K562 (cell line): Measurements from ENCODE around the gene TUBB2A. TPM values are rescaled to one million over a fixed set of nuclear protein-coding genes. Genes with fewer than 3 reads are reported as not detected.

Experiments
- CBX2 ChIP-seq: fragments of 200-600 bp; sonication (generic); IDR thresholded peaks from one replicate; pipeline ENCODE4 v1.6.1; 2012; ENCODE audit warnings: mild to moderate bottlenecking, low read length, inconsistent platforms; ENCODE audit not compliant: insufficient read depth, poor library complexity, severe bottlenecking
- CBX8 ChIP-seq: fragments of 200-600 bp; sonication (generic); IDR thresholded peaks from 2 replicates; pipeline ENCODE4 v1.6.1; 2012; ENCODE audit warnings: borderline replicate concordance, mixed run types, low read depth, mild to moderate bottlenecking, moderate library complexity, mixed read lengths, low read length, control low read depth, inconsistent platforms; ENCODE audit not compliant: poor library complexity, severe bottlenecking; ENCODE audit errors: extremely low read depth
- CUX1 ChIP-seq: fragments of 200-800 bp; sonication (Bioruptor generic); IDR thresholded peaks from 2 replicates; pipeline ENCODE4 v1.6.1; 2016; ENCODE audit warnings: missing genetic modification characterization, missing compliant biosample characterization
- DACH1 ChIP-seq: fragments of 450-650 bp; IDR thresholded peaks from 2 replicates; pipeline ENCODE4 v1.6.1; 2018; ENCODE audit not compliant: partially characterized antibody
- FOXP1 ChIP-seq: sonication (generic); formaldehyde crosslinking; IDR thresholded peaks from 2 replicates; pipeline ENCODE4 v1.8.0; 2022; ENCODE audit warnings: mild to moderate bottlenecking, missing genetic modification reagents
- PREB ChIP-seq: sonication (generic); formaldehyde crosslinking; IDR thresholded peaks from 2 replicates; pipeline ENCODE4 v1.8.1; 2023; ENCODE audit warnings: mild to moderate bottlenecking, missing genetic modification reagents
- ZNF436 ChIP-seq: fragments of 250-450, 450-650 bp; sonication (Bioruptor Pico); formaldehyde crosslinking; IDR thresholded peaks from 2 replicates; pipeline ENCODE4 v1.7.0; 2020; ENCODE audit warnings: mild to moderate bottlenecking
- ZNF561 ChIP-seq: fragments of 450-650 bp; formaldehyde crosslinking; conservative IDR thresholded peaks from 2 replicates; pipeline ENCODE4 v1.4.0; 2020; ENCODE audit warnings: mild to moderate bottlenecking, moderate library complexity
- ZNF592 ChIP-seq: fragments of 450-650 bp; IDR thresholded peaks from 2 replicates; pipeline ENCODE4 v1.6.1; 2017; ENCODE audit warnings: antibody characterized with exemption, mild to moderate bottlenecking
- ZNF740 ChIP-seq, 3 experiments: fragments of 200-800 bp in 1 of 3; sonication (Bioruptor generic) in 1 of 3; sonication (generic) in 1 of 3; formaldehyde crosslinking in 1 of 3; IDR thresholded peaks; 2 replicates each; pipeline versions ENCODE4 v1.6.1 to v1.8.0; 2016 to 2022; ENCODE audit warnings: mild to moderate bottlenecking in 2 of 3, missing compliant biosample characterization in 2 of 3, missing genetic modification characterization in 2 of 3, missing genetic modification reagents in 1 of 3
- polyA plus RNA-seq, 8 experiments: library from polyadenylated mRNA; depleted of rRNA in 4 of 8; stranded (reverse) in 5 of 8; unstranded in 3 of 8; fragments of >200 nt; fragmentation: Nextera tagmentation in 2 of 8; fragmentation: Illumina TruSeq in 1 of 8; extraction: Ambion mirVana in 2 of 8; extraction: Trizol in 1 of 8; gene quantifications; 2 replicates each; pipeline versions ENCODE4 v1.2.1 to v1.2.3, GENCODE V29; 2011 to 2014; ENCODE audit warnings: inconsistent platforms in 1 of 8, missing spikeins in 1 of 8
- total RNA-seq, 7 experiments: library from RNA; depleted of rRNA in 6 of 7; stranded (reverse); fragments of >200 nt in 6 of 7; fragmentation: Illumina TruSeq in 2 of 7; extraction: Trizol in 2 of 7; gene quantifications; 2 replicates each; pipeline versions ENCODE4 v1.2.1 to v1.2.3, GENCODE V29; 2011 to 2021; ENCODE audit warnings: low replicate concordance in 1 of 7
- TF ChIP-seq, protein P1 (sequence below): sonication (generic); formaldehyde crosslinking; IDR thresholded peaks from 2 replicates; pipeline ENCODE4 v1.4.0; 2020; ENCODE audit warnings: mild to moderate bottlenecking, missing genetic modification reagents

The TUBB2A gene
- total and polyA plus RNA-seq, 9 of the 15 experiments (the other 6 are each of a cell fraction or from before 2014, with no cell fraction given), result 3.6 to 92.1 (median 45.6) TPM

DNA sequence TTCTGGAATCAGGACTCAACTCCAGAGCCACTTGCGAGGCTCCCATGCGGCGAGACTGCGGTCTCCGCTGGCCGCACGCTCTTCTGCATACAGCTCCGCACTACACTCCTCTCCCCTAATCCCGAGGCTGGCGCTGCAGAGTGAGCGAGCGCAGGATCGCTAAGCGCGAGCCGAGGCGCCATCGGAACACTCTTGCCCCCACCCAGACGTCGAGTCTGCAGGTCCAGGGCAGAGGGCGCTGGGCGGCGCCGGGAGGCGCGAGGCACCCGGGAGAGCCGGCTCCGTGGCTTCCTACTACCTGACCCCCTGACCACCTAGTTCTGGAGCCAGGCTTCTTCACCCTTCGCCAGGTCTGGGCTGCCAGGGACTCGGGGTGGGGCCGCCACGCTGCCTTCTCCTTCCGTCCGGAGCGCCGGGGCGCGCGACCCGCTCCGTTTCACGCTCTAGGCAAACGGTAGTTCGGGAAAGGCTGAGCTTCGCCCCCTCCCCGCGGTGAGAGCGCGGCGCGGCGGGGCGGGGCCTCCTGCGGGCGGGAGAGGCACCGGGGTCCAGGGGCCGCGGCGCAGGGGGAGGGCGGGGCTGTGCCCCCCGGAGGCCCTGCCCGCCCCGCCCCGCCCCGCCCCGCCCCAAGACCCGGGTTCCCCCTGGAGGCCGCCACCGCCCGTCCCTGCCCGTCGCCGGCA lies 5.4 kb upstream of the TUBB2A start (continued):
- TF ChIP-seq CUX1 (peak; percentile 31; the same call in 1 of the 2 replicates), ZNF436 (CRISPR knock-in tag) (no peak), FOXP1 (CRISPR knock-in tag) (peak; percentile 62), ZNF592 (peak; percentile 72), CBX8 (no peak), ZNF740 (CRISPR knock-in tag; IDR thresholded peaks at IDR 0.05) (peak; percentile 70), ZNF740 (tag; IDR thresholded peaks at IDR 0.05) (no peak; a peak in 1 of 4 replicates), CBX2 (no peak), DACH1 (no peak), PREB (CRISPR knock-in tag) (no peak), ZNF561 (CRISPR knock-in tag) (0 out of 2 replicates have a peak, but pooled peaks have one; percentile 61)
- TF ChIP-seq, protein P1, sequence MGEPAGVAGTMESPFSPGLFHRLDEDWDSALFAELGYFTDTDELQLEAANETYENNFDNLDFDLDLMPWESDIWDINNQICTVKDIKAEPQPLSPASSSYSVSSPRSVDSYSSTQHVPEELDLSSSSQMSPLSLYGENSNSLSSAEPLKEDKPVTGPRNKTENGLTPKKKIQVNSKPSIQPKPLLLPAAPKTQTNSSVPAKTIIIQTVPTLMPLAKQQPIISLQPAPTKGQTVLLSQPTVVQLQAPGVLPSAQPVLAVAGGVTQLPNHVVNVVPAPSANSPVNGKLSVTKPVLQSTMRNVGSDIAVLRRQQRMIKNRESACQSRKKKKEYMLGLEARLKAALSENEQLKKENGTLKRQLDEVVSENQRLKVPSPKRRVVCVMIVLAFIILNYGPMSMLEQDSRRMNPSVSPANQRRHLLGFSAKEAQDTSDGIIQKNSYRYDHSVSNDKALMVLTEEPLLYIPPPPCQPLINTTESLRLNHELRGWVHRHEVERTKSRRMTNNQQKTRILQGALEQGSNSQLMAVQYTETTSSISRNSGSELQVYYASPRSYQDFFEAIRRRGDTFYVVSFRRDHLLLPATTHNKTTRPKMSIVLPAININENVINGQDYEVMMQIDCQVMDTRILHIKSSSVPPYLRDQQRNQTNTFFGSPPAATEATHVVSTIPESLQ (CRISPR knock-in tag), result no peak
